OCI-LY1 (cell line): ENCODE measurements around the gene PSG1.

Source experiments
- CTCF ChIP-seq: fragments of 200-600 bp; sonication (generic), shearing (Covaris generic); IDR thresholded peaks from 2 replicates; pipeline ENCODE4 v1.5.1; 2017; ENCODE audit warnings: mild to moderate bottlenecking, antibody characterized with exemption, low read length, moderate library complexity, mixed read lengths
- EZH2 ChIP-seq: fragments of 200-600 bp; sonication (generic), shearing (Covaris generic); IDR thresholded peaks from 2 replicates; pipeline ENCODE4 v1.8.0; 2017; ENCODE audit warnings: borderline replicate concordance, mixed run types, mild to moderate bottlenecking, antibody characterized with exemption, low read length, moderate library complexity, mixed read lengths

- TF ChIP-seq EZH2 (no peak), CTCF (no peak)
Observed at GRCh38 chr19:42879613-42880012, at the start of gene PSG1.
